ENCODE data around the gene SMIM12.

The SMIM12 gene

DNA sequence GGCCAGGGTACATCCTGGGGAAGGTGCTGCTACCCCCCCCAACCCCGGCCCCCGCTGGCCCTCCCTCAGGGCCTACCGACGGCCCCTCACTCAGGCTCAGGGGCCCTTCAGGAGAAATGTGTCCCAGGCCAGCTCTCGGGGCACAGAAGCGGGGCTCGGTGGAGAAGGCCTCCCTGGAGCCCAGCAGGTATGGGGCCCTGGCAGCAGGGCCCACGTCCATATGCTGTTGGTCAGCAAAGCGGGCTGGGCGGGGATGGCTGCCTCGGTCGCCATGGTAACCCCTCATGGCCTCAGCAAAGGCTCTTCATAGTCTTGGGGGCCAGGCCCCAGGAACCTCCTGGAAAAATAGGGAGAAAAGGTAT is 45.5 kb upstream of the SMIM12 start:
- Mint-ChIP-seq H3K36me3 (ENCODE audit: low read depth) (no peaks in the 10 kb centered on the region), H3K4me1 (no peaks in the 10 kb centered on the region), H3K27ac (no peak overlapping the region), H3K4me3 (no peak overlapping the region), H3K9me3 (no peaks in the 10 kb centered on the region), H3K27me3 (ENCODE audit: low read depth) (peaks cover 31% of the 10 kb centered on the region)
- TF ChIP-seq, protein P1, sequence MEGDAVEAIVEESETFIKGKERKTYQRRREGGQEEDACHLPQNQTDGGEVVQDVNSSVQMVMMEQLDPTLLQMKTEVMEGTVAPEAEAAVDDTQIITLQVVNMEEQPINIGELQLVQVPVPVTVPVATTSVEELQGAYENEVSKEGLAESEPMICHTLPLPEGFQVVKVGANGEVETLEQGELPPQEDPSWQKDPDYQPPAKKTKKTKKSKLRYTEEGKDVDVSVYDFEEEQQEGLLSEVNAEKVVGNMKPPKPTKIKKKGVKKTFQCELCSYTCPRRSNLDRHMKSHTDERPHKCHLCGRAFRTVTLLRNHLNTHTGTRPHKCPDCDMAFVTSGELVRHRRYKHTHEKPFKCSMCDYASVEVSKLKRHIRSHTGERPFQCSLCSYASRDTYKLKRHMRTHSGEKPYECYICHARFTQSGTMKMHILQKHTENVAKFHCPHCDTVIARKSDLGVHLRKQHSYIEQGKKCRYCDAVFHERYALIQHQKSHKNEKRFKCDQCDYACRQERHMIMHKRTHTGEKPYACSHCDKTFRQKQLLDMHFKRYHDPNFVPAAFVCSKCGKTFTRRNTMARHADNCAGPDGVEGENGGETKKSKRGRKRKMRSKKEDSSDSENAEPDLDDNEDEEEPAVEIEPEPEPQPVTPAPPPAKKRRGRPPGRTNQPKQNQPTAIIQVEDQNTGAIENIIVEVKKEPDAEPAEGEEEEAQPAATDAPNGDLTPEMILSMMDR (IDR thresholded peaks at IDR 0.05; ENCODE audit: unreplicated experiment in 3 of 3): no peak

DNA sequence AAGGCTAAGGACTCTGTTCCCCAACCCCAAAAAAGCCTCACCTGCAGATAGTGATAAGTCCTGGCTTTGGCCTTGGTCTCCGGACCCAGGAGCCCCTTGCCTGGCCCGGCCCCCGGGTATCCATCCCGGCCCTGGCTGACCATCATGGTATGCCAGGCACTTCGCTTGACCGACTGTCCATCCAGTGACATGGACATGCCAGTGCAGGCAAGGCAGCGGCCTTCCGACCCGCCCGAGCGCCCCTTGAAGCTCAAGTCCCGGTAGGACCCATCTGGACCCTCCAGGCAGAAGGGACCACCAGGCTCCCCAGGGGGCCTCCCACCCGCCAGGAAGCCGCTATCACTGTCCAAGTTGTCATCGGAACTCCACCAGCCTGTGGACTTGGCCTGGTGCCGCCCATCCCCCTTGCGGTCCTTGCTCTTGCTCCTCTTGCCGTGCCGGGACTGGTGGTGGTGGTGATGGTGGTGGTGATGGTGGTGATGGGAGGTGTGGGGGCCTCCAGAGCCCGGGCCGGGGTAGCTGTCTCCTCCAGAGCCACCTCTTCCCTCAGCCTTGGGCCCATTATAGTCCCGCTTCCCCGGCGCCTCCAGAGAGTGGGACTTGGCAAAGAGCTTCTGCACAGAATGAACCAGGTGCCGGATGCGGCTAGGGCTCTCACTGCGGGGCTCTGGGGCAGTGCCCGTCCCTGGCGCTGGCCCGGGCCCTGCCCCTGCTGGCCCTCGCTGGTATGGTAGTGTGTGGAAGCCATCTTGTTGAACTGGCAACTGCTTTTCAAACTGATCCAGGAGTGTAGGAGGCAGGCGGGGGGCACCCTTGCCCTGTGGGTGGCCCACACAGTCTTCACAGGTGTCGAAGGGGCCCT is 44.9 kb upstream of the SMIM12 start:
- H3K4me1 Mint-ChIP-seq: no peaks in the 10 kb centered on the region
- no peak overlapping the region for H3K27ac Mint-ChIP-seq
- TF ChIP-seq, protein P1 (IDR thresholded peaks at IDR 0.05; ENCODE audit: unreplicated experiment in 3 of 3): no peak
- H3K4me3 Mint-ChIP-seq: no peak overlapping the region
- H3K9me3 Mint-ChIP-seq: no peaks in the 10 kb centered on the region
- no peaks in the 10 kb centered on the region for H3K36me3 Mint-ChIP-seq (ENCODE audit: low read depth)
- H3K27me3 Mint-ChIP-seq (ENCODE audit: low read depth): peaks cover 30% of the 10 kb centered on the region

DNA sequence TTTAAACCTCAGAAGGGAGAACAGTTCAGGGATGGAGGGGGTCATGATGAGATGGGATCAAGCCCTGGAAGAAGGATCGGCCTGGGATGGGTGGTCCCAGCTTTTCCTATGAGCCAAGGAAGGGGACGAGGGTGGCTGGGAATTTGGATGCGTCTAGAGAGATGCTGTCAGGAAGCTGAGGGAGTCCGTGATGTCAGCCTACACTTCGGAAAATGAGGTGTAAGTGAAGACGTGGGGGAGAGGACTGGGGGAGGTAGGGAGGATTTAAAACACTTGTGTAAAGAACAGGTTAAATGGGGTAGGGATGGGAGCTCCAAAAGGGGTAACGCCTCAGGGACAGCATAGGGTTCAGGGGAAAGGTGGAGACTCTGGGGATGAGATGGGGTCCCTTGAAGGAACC is 42.4 kb upstream of the SMIM12 start:
- no peak overlapping the region for H3K27ac Mint-ChIP-seq
- H3K4me1 Mint-ChIP-seq: peaks cover 4% of the 10 kb centered on the region
- no peaks in the 10 kb centered on the region for H3K9me3 Mint-ChIP-seq
- H3K36me3 Mint-ChIP-seq (ENCODE audit: low read depth): no peaks in the 10 kb centered on the region
- H3K4me3 Mint-ChIP-seq: no peak overlapping the region
- TF ChIP-seq, protein P1 (IDR thresholded peaks at IDR 0.05; ENCODE audit: unreplicated experiment in 3 of 3): no peak
- peaks cover 42% of the 10 kb centered on the region for H3K27me3 Mint-ChIP-seq (ENCODE audit: low read depth)

DNA sequence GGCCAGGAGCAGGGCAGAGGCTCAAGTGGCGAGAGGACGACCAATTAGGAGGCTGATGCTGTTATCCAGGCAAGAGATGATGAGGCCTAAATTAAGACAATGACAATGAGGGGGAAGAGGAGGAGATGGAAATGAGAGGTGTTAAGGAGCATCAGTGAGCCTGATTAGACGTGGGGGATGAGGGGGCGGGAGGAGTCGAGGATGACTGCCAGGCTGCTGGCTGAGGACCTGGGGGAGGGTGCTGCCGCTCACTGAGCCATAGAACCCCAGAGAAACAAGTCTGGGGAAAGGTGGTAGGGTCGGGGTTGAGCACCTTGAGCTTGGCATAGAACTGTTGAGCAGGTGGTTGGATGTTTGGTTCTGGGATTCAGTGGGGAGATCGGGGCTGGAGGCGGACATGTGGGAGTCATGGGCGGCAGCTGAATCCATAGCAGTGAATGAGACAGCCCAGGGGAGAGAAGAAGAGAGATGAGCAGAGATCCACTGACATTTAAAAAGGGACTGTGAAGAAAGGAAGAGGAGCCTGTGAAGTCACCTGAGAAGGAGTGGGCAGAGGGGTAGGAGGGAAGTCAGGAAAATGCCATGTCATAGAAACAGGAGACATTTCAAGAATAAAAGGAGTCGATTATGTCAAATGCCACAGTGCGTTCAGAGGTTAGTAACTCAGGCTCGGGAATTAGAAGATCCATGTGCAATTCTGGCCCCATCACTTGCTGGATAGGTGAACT is 41.4 kb upstream of the SMIM12 start:
- TF ChIP-seq, protein P1 (IDR thresholded peaks at IDR 0.05; ENCODE audit: unreplicated experiment in 3 of 3): no peak
- peaks cover 4% of the 10 kb centered on the region for H3K4me1 Mint-ChIP-seq
- no peak overlapping the region for H3K4me3 Mint-ChIP-seq
- H3K27me3 Mint-ChIP-seq (ENCODE audit: low read depth): peaks cover 42% of the 10 kb centered on the region
- no peak overlapping the region for H3K27ac Mint-ChIP-seq
- H3K9me3 Mint-ChIP-seq: no peaks in the 10 kb centered on the region
- H3K36me3 Mint-ChIP-seq (ENCODE audit: low read depth): no peaks in the 10 kb centered on the region

DNA sequence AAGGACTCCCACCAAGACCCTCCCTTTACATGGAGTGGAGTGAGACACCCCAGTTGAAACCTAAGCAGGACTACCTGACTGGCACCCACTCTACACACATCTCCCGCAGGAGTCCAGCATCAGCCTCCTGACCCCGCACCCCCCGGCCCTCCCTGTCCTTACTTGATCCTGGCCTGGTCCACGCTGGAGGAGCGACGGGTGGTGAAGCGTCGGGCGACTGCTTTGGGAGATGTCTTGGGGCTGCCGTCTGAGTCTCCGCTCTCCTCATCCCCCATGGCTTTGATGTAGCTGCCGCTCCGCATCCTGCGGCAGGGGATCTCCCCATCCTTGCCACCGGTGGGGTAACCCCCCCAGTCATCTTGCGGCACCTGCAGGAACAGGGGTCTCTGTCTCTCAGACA is 40.4 kb upstream of the SMIM12 start:
- no peaks in the 10 kb centered on the region for H3K36me3 Mint-ChIP-seq (ENCODE audit: low read depth)

More for the DNA sequence above, 40.4 kb upstream of the SMIM12 start:
- Mint-ChIP-seq H3K4me1 (peaks cover 4% of the 10 kb centered on the region), H3K4me3 (no peak overlapping the region), H3K9me3 (no peaks in the 10 kb centered on the region), H3K27ac (no peak overlapping the region), H3K27me3 (ENCODE audit: low read depth) (peaks cover 42% of the 10 kb centered on the region)
- TF ChIP-seq, protein P1 (IDR thresholded peaks at IDR 0.05; ENCODE audit: unreplicated experiment in 3 of 3): no peak
